Psoas muscle (tissue), 8 donors: Measurements from ENCODE around the gene SLCO4C1. TPM values are rescaled to one million over a fixed set of nuclear protein-coding genes. Genes with fewer than 3 reads are reported as not detected.

Experiments used
- ATAC-seq, 4 donors: fragments of 200-7000 bp; cut with Tn5 transposase; one replicate each; pipeline ENCODE4 v1.9.1; 2020; ENCODE audit warnings: moderate library complexity in 3 of 4, mild to moderate bottlenecking in 2 of 4
- DNase-seq, 2 donors: peaks; one replicate each; pipeline ENCODE4 v3.0.0-alpha.2; 2020
- H3K27ac ChIP-seq: fragments of 200-600 bp; one replicate; pipeline ENCODE4 v1.8.0; 2022
- H3K27me3 ChIP-seq, 3 donors: fragments of 200-600 bp in 1 of 3; one replicate each; pipeline versions ENCODE4 v1.6.1 to v1.8.0; 2013 to 2022; ENCODE audit warnings: low read length in 2 of 3, mild to moderate bottlenecking in 2 of 3, moderate library complexity in 1 of 3; ENCODE audit not compliant: insufficient read depth in 3 of 3
- H3K36me3 ChIP-seq, 2 donors: fragments of 200-600 bp in 1 of 2; one replicate each; pipeline versions ENCODE4 v1.6.1 to v1.8.0; 2013 to 2022; ENCODE audit warnings: low read depth in 1 of 2, mild to moderate bottlenecking in 1 of 2, moderate library complexity in 1 of 2; ENCODE audit not compliant: insufficient read depth in 1 of 2
- H3K4me1 ChIP-seq: fragments of 200-600 bp; one replicate; pipeline ENCODE4 v1.8.0; 2022
- H3K4me3 ChIP-seq: fragments of 200-600 bp; one replicate; pipeline ENCODE4 v1.8.0; 2022; ENCODE audit warnings: mild to moderate bottlenecking
- H3K9me3 ChIP-seq: fragments of 200-600 bp; one replicate; pipeline ENCODE4 v1.8.0; 2022
- WGBS, 3 donors: extraction: QIAGEN DNeasy Blood & Tissue Kit; methylation state at CpG; one replicate each; pipeline versions ENCODE4 v1.1.6 to v1.1.7; 2013; 5-methylcytosine and 5-hydroxymethylcytosine counted together
- intact Hi-C, 2 donors: fragments of 100-400 bp; cut with DNase I; formaldehyde crosslinking; loops; one replicate each; pipeline versions ENCODE4 v1.11.0 to v1.14.2; 2022
- polyA plus RNA-seq, 3 donors: library from polyadenylated mRNA; stranded (reverse); fragments of 200-250 nt; gene quantifications; one replicate each; pipeline ENCODE4 v1.2.3, GENCODE V29; 2013
- total RNA-seq, 4 donors: library from RNA; stranded (reverse); fragmentation: NEBNext Ultra II Directional in 2 of 4; extraction: Animal tissue kit (Norgen Biotek cat#: 25700) in 2 of 4; gene quantifications; one replicate each; pipeline versions ENCODE4 v1.2.1 to v1.2.4, GENCODE V29; 2021 to 2023
- TF ChIP-seq, protein P1 (sequence below): fragments of 200-600 bp; IDR thresholded peaks from one replicate; pipeline ENCODE4 v1.8.0; 2022; ENCODE audit warnings: antibody characterized with exemption
- donor health status: healthy with polysubstance abuse.
- donor health status: DM: no; HTN: no; CAD: no; lungs with moderate emphysema.
- donor health status: Bipolar disorder and iron deficiency.
- donor health status: healthy.
- donor health status: DM: yes; HTN: yes; CAD: no.
- donor health status: DM: no; HTN: no; CAD: no.
- donor health status: DM: no; HTN: no; CAD: no.
- donor health status: DM: yes; HTN: yes; CAD: no.

Gene SLCO4C1
- total and polyA plus RNA-seq, 7 donors = under 0.01 to 0.15 (median 0.03) TPM; not detected in 4

GRCh38 chr5:102313912-102314311 lies 17.8 kb upstream of the SLCO4C1 start:
- no peak overlapping the region for H3K27ac ChIP-seq
- H3K36me3 ChIP-seq = no peaks in the 10 kb centered on the region
- no peak for ATAC-seq
- no peaks in the 10 kb centered on the region for H3K4me1 ChIP-seq
- no peak overlapping the region for H3K4me3 ChIP-seq
- no peaks in the 10 kb centered on the region for H3K9me3 ChIP-seq
- WGBS, 3 donors = 82 to 85% (median 85%) methylated on average over 2 of the region's 2 CpGs
- TF ChIP-seq, protein P1, sequence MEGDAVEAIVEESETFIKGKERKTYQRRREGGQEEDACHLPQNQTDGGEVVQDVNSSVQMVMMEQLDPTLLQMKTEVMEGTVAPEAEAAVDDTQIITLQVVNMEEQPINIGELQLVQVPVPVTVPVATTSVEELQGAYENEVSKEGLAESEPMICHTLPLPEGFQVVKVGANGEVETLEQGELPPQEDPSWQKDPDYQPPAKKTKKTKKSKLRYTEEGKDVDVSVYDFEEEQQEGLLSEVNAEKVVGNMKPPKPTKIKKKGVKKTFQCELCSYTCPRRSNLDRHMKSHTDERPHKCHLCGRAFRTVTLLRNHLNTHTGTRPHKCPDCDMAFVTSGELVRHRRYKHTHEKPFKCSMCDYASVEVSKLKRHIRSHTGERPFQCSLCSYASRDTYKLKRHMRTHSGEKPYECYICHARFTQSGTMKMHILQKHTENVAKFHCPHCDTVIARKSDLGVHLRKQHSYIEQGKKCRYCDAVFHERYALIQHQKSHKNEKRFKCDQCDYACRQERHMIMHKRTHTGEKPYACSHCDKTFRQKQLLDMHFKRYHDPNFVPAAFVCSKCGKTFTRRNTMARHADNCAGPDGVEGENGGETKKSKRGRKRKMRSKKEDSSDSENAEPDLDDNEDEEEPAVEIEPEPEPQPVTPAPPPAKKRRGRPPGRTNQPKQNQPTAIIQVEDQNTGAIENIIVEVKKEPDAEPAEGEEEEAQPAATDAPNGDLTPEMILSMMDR = no peak
- intact Hi-C loops = no loop called here
- H3K27me3 ChIP-seq = no peaks in the 10 kb centered on the region
- no peak for DNase-seq

GRCh38 chr5:102312586-102313370 lies 16.7 kb upstream of the SLCO4C1 start:
- Histone ChIP-seq H3K36me3 (no peaks in the 10 kb centered on the region), H3K9me3 (no peaks in the 10 kb centered on the region), H3K4me3 (no peak overlapping the region), H3K27me3 (no peaks in the 10 kb centered on the region), H3K4me1 (no peaks in the 10 kb centered on the region), H3K27ac (no peak overlapping the region)
- no peak for ATAC-seq
- intact Hi-C loops = no loop called here
- 92 to 93% (median 93%) methylated on average over 5 of the region's 5 CpGs for WGBS, 3 donors
- no peak for DNase-seq
- TF ChIP-seq, protein P1 = no peak

DNA sequence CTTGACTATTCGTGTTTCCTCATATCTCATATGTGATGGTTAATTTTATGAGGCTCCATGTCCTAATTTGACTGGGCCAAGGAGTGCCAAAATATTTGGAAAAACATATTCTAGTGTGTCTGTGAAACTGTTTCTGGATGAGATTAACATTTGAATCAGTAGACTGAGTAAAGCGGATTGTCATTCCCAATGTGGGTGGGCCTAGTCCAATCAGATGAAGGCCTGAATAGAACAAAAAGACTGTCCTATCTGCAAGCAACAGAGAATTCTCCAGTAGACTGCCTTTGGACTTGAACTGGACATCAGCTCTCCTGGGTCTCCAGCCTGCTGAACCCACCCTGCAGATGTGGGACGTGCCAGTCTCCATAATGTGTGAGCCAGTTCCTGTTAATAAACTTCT lies 13.5 kb upstream of the SLCO4C1 start:
- Histone ChIP-seq H3K27me3 (no peaks in the 10 kb centered on the region), H3K27ac (no peak overlapping the region), H3K4me1 (no peaks in the 10 kb centered on the region), H3K36me3 (no peaks in the 10 kb centered on the region), H3K9me3 (no peaks in the 10 kb centered on the region), H3K4me3 (no peak overlapping the region)
- intact Hi-C loops = no loop called here
- no peak for ATAC-seq
- TF ChIP-seq, protein P1 = no peak
- 69 to 82% (median 72%) methylated on average over 3 of the region's 3 CpGs for WGBS, 3 donors
- DNase-seq = no peak

DNA sequence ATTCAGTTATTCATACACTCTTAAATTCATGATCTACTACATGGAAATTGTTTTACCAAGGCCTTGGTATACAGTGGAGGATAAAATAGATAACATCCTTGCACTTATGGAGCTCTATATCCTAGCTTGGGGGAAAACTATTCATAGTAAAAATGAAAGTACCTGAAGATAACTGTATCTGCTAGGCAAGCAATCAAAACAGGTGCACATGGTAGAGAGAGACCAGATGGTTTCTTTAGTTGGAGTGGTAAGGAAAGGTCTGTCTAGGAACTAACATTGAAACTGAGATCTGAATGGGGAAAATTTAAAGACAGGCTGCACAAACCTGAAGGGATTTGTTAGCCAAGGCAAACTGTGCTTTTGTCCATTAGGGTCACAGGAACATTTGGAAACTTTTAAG lies 11.1 kb upstream of the SLCO4C1 start:
- Histone ChIP-seq H3K27me3 (no peaks in the 10 kb centered on the region), H3K27ac (no peak overlapping the region), H3K9me3 (no peaks in the 10 kb centered on the region), H3K36me3 (no peaks in the 10 kb centered on the region), H3K4me3 (no peak overlapping the region), H3K4me1 (no peaks in the 10 kb centered on the region)
- ATAC-seq (no peak), DNase-seq (no peak)
- intact Hi-C loops = no loop called here
- TF ChIP-seq, protein P1 = no peak

GRCh38 chr5:102306121-102306520 lies 10.0 kb upstream of the SLCO4C1 start:
- no peak overlapping the region for H3K4me3 ChIP-seq
- no peaks in the 10 kb centered on the region for H3K36me3 ChIP-seq
- no peaks in the 10 kb centered on the region for H3K27me3 ChIP-seq
- TF ChIP-seq, protein P1 = no peak
- no peaks in the 10 kb centered on the region for H3K4me1 ChIP-seq
- H3K27ac ChIP-seq = no peak overlapping the region
- no peak for ATAC-seq
- 56 to 61% (median 56%) methylated on average over 2 of the region's 2 CpGs for WGBS, 3 donors
- no peaks in the 10 kb centered on the region for H3K9me3 ChIP-seq
- intact Hi-C loops = no loop called here
- DNase-seq = no peak
